Smooth muscle cell (in vitro differentiated cells): ENCODE results near the gene ITGAE. TPM values are rescaled to one million over a fixed set of nuclear protein-coding genes. Genes with fewer than 3 reads are reported as not detected.

ENCODE experiments used
- DNase-seq: peaks from one replicate; lab custom pipeline; 2025; ENCODE audit not compliant: unreplicated experiment; lab: John Stamatoyannopoulos, UW
- H2AFZ ChIP-seq: fragments of 200-600 bp; sonication (generic); 2 replicates; pipeline ENCODE4 v1.6.0; 2016; ENCODE audit warnings: antibody characterized with exemption, low read depth, mild to moderate bottlenecking
- H3F3A ChIP-seq: fragments of 200-600 bp; sonication (generic); 2 replicates; pipeline ENCODE4 v1.6.0; 2017; ENCODE audit warnings: antibody characterized with exemption, low read depth
- H3K27ac ChIP-seq: fragments of 200-600 bp; sonication (generic); 2 replicates; pipeline ENCODE4 v1.5.1; 2016; ENCODE audit warnings: low read depth, mild to moderate bottlenecking
- H3K27me3 ChIP-seq: fragments of 200-600 bp; sonication (generic); 2 replicates; pipeline ENCODE4 v1.6.1; 2016; ENCODE audit warnings: low read depth, mild to moderate bottlenecking
- H3K36me3 ChIP-seq: fragments of 200-600 bp; sonication (generic); 2 replicates; pipeline ENCODE4 v1.5.1; 2016; ENCODE audit warnings: low read depth
- H3K4me1 ChIP-seq: fragments of 200-600 bp; sonication (generic); 2 replicates; pipeline ENCODE4 v1.5.1; 2016; ENCODE audit warnings: low read depth
- H3K4me2 ChIP-seq: fragments of 200-600 bp; sonication (generic); 2 replicates; pipeline ENCODE4 v1.6.0; 2016; ENCODE audit warnings: mild to moderate bottlenecking
- H3K4me3 ChIP-seq: fragments of 200-600 bp; sonication (generic); 2 replicates; pipeline ENCODE4 v1.5.1; 2016; ENCODE audit warnings: mild to moderate bottlenecking
- H3K79me2 ChIP-seq: fragments of 200-600 bp; sonication (generic); 2 replicates; pipeline ENCODE4 v1.6.0; 2016; ENCODE audit warnings: low read depth, mild to moderate bottlenecking
- H3K9ac ChIP-seq: fragments of 200-600 bp; sonication (generic); 2 replicates; pipeline ENCODE4 v1.6.0; 2016; ENCODE audit warnings: low read depth
- H3K9me3 ChIP-seq: fragments of 200-600 bp; sonication (generic); replicated peaks from 2 replicates; pipeline ENCODE4 v1.5.1; 2016; ENCODE audit warnings: low read depth
- H4K20me1 ChIP-seq: fragments of 200-600 bp; sonication (generic); 2 replicates; pipeline ENCODE4 v1.6.0; 2016; ENCODE audit warnings: low read depth
- CTCF ChIP-seq: fragments of 200-600 bp; sonication (generic); IDR thresholded peaks from 2 replicates; pipeline ENCODE4 v1.5.1; 2017; ENCODE audit warnings: borderline replicate concordance, mild to moderate bottlenecking, antibody characterized with exemption; ENCODE audit not compliant: insufficient read depth, poor library complexity, severe bottlenecking
- WGBS: methylation state at CpG from one replicate; pipeline ENCODE4 v1.1.7; 2016; ENCODE audit warnings: low lambda C conversion rate; 5-methylcytosine and 5-hydroxymethylcytosine counted together
- polyA plus RNA-seq: library from polyadenylated mRNA; unstranded; fragments of >200 nt; fragmentation: Nextera tagmentation; extraction: Ambion mirVana; gene quantifications from 2 replicates; pipeline ENCODE4 v1.2.1, GENCODE V29; 2016
- total RNA-seq: library from RNA; depleted of rRNA; stranded (reverse); fragments of >200 nt; gene quantifications from 2 replicates; pipeline ENCODE4 v1.2.3, GENCODE V29; 2014

ITGAE gene
- total and polyA plus RNA-seq, 2 experiments from 2014 or later, result 43.8 to 66.7 TPM

GRCh38 chr17:3678095-3678820, 122.7 kb downstream of the ITGAE start:
- no peak for TF ChIP-seq CTCF
- no peaks in the 10 kb centered on the region for H4K20me1 ChIP-seq
- no peak overlapping the region for H3K4me3 ChIP-seq
- H3K4me1 ChIP-seq, result no peaks in the 10 kb centered on the region
- H3K27ac ChIP-seq, result no peak overlapping the region
- WGBS, result 57% methylated on average over 16 of the region's 16 CpGs
- H3K27me3 ChIP-seq, result no peaks in the 10 kb centered on the region
- H3K4me2 ChIP-seq, result no peak overlapping the region
- H3K9ac ChIP-seq, result no peak overlapping the region
- no peak overlapping the region for H2AFZ ChIP-seq
- no peaks in the 10 kb centered on the region for H3K79me2 ChIP-seq
- H3K36me3 ChIP-seq, result no peaks in the 10 kb centered on the region
- DNase-seq, result no peak
- no peaks in the 10 kb centered on the region for H3K9me3 ChIP-seq
- H3F3A ChIP-seq, result no peaks in the 10 kb centered on the region

GRCh38 chr17:3675886-3676285, 125.1 kb downstream of the ITGAE start:
- no peak overlapping the region for H3K9ac ChIP-seq
- no peak overlapping the region for H3K27ac ChIP-seq
- H3F3A ChIP-seq, result no peaks in the 10 kb centered on the region
- H3K36me3 ChIP-seq, result no peaks in the 10 kb centered on the region
- H3K27me3 ChIP-seq, result no peaks in the 10 kb centered on the region
- no peaks in the 10 kb centered on the region for H3K9me3 ChIP-seq
- H3K4me3 ChIP-seq, result no peak overlapping the region
- TF ChIP-seq CTCF, result no peak
- H2AFZ ChIP-seq, result no peak overlapping the region
- no peak overlapping the region for H3K4me2 ChIP-seq
- H3K4me1 ChIP-seq, result no peaks in the 10 kb centered on the region
- no peak for DNase-seq
- no peaks in the 10 kb centered on the region for H4K20me1 ChIP-seq
- no peaks in the 10 kb centered on the region for H3K79me2 ChIP-seq
- 95% methylated on average over 11 of the region's 11 CpGs for WGBS

GRCh38 chr17:3672571-3672970, 128.4 kb downstream of the ITGAE start:
- Histone ChIP-seq H3K4me2 (no peak overlapping the region), H3K36me3 (no peaks in the 10 kb centered on the region), H3F3A (no peaks in the 10 kb centered on the region), H3K9me3 (no peaks in the 10 kb centered on the region), H3K27ac (no peak overlapping the region), H3K79me2 (peaks cover 24% of the 10 kb centered on the region), H3K27me3 (no peaks in the 10 kb centered on the region), H4K20me1 (peaks cover 13% of the 10 kb centered on the region), H2AFZ (no peak overlapping the region), H3K4me1 (peaks cover 4% of the 10 kb centered on the region), H3K9ac (no peak overlapping the region), H3K4me3 (no peak overlapping the region)
- no peak for DNase-seq
- no peak for TF ChIP-seq CTCF
- 98% methylated on average over 4 of the region's 4 CpGs for WGBS

- Histone ChIP-seq H3K36me3 (no peaks in the 10 kb centered on the region), H3K27me3 (no peaks in the 10 kb centered on the region), H3K4me2 (peak overlapping the region; percentile 90), H4K20me1 (peaks cover 43% of the 10 kb centered on the region), H3K4me3 (peak overlapping the region; percentile 69), H2AFZ (no peak overlapping the region), H3K9me3 (no peaks in the 10 kb centered on the region), H3F3A (peaks cover 5% of the 10 kb centered on the region), H3K27ac (no peak overlapping the region), H3K9ac (peak overlapping the region; percentile 89), H3K4me1 (peaks cover 9% of the 10 kb centered on the region), H3K79me2 (peaks cover 42% of the 10 kb centered on the region)
- no peak for DNase-seq
- 53% methylated on average over 12 of the region's 12 CpGs for WGBS
- TF ChIP-seq CTCF, result no peak
Measured at GRCh38 chr17:3669548-3669947, 131.4 kb downstream of the ITGAE start.
